ENCODE measurements around the gene SCAPER.

DNA sequence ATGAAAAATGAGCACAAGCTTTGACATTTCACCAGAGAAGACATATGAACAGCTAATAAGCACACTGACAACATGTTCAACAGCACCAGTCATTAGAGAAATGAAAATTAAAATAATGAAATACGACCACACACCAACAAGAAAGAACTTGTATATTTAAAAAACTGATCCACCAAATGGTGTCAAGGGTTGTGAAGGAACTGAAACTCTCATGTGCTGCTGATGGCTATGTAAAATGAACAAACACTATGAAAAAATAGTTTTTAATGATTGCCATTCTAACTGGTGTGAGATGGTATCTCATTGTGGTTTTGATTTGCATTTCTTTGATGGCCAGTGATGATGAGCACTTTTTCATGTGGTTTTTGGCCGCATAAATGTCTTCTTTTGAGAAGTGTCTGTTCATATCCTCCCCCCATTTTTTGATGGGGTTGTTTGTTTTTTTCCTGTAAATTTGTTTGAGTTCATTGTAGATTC, 193.8 kb downstream of the SCAPER start:
- TF ChIP-seq, protein P1, sequence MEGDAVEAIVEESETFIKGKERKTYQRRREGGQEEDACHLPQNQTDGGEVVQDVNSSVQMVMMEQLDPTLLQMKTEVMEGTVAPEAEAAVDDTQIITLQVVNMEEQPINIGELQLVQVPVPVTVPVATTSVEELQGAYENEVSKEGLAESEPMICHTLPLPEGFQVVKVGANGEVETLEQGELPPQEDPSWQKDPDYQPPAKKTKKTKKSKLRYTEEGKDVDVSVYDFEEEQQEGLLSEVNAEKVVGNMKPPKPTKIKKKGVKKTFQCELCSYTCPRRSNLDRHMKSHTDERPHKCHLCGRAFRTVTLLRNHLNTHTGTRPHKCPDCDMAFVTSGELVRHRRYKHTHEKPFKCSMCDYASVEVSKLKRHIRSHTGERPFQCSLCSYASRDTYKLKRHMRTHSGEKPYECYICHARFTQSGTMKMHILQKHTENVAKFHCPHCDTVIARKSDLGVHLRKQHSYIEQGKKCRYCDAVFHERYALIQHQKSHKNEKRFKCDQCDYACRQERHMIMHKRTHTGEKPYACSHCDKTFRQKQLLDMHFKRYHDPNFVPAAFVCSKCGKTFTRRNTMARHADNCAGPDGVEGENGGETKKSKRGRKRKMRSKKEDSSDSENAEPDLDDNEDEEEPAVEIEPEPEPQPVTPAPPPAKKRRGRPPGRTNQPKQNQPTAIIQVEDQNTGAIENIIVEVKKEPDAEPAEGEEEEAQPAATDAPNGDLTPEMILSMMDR (IDR thresholded peaks at IDR 0.05; ENCODE audit: low read depth, low read length): no peak
- TF ChIP-seq EZH2phosphoT487 (IDR thresholded peaks at IDR 0.05; ENCODE audit: low read depth): no peak

Measured in OCI-LY3 (cell line).